Calu3 (cell line): ENCODE data around the gene ZNF280C. TPM values are rescaled to one million over a fixed set of nuclear protein-coding genes. Genes with fewer than 3 reads are reported as not detected.

Source experiments
- BruUV-seq: library from RNA; stranded (reverse); fragments of 400-500 nt; replicated peaks from 2 replicates; lab custom pipeline; 2021; lab: Mats Ljungman, UMichigan
- CTCF ChIA-PET: fragments of 300-600 bp; sonication (Branson Sonifier 250); formaldehyde crosslinking; loops from one replicate; lab custom pipeline; 2022; ENCODE audit warnings: antibody characterized with exemption; lab: Charles Lee
- DNase-seq: peaks from one replicate; pipeline ENCODE4 v3.0.0; 2022
- H3K27ac Mint-ChIP-seq: one replicate; pipeline ENCODE4 v1.8.0; 2022; ENCODE audit warnings: mixed read lengths; ENCODE audit not compliant: unreplicated experiment
- H3K27me3 Mint-ChIP-seq: one replicate; pipeline ENCODE4 v1.8.0; 2022; ENCODE audit warnings: mixed read lengths; ENCODE audit not compliant: unreplicated experiment
- H3K36me3 Mint-ChIP-seq: one replicate; pipeline ENCODE4 v1.8.0; 2022; ENCODE audit warnings: mild to moderate bottlenecking, moderate library complexity, mixed read lengths; ENCODE audit not compliant: insufficient read depth, unreplicated experiment
- H3K4me1 Mint-ChIP-seq: one replicate; pipeline ENCODE4 v1.8.0; 2022; ENCODE audit warnings: mild to moderate bottlenecking, low read depth, mixed read lengths; ENCODE audit not compliant: unreplicated experiment
- H3K4me3 Mint-ChIP-seq: one replicate; pipeline ENCODE4 v1.8.0; 2022; ENCODE audit warnings: mild to moderate bottlenecking, low read depth, moderate library complexity, mixed read lengths; ENCODE audit not compliant: unreplicated experiment
- H3K9me3 Mint-ChIP-seq: one replicate; pipeline ENCODE4 v1.8.0; 2022; ENCODE audit warnings: low read depth, mixed read lengths; ENCODE audit not compliant: unreplicated experiment
- CTCF ChIP-seq: fragments of 200-600 bp; IDR thresholded peaks from one replicate; pipeline ENCODE4 v1.8.0; 2022; ENCODE audit warnings: antibody characterized with exemption; ENCODE audit not compliant: unreplicated experiment
- intact Hi-C: fragments of 100-400 bp; cut with micrococcal nuclease; formaldehyde crosslinking; loops from one replicate; pipeline ENCODE4 v1.10.0; 2022; ENCODE audit not compliant: unreplicated experiment
- total RNA-seq: library from RNA; stranded (reverse); gene quantifications from 2 replicates; pipeline ENCODE4 v1.2.3, GENCODE V29; 2022

ZNF280C gene
- total RNA-seq, 1 experiment from 2014 or later: 8.8 TPM

- Mint-ChIP-seq H3K27me3 (no peaks in the 10 kb centered on the region), H3K9me3 (no peaks in the 10 kb centered on the region), H3K27ac (no peak overlapping the region), H3K4me1 (no peaks in the 10 kb centered on the region), H3K4me3 (no peak overlapping the region), H3K36me3 (no peaks in the 10 kb centered on the region)
- CTCF ChIA-PET: no interaction called here
- no TSS peak for BruUV-seq
- intact Hi-C loops: loop anchor here (10.0 kb wide), 1 partner anchor 593 kb away; no protein-coding TSS in a partner anchor
- TF ChIP-seq CTCF: no peak
- no peak for DNase-seq
Observed at GRCh38 chrX:130197464-130197863, 71.2 kb downstream of the ZNF280C start.

- no peak for TF ChIP-seq CTCF
- no peak for DNase-seq
- CTCF ChIA-PET: interaction anchor here (0.7 kb wide), 1 partner anchor 69 kb away, joined by 3 read pairs; no protein-coding TSS in a partner anchor
- Mint-ChIP-seq H3K4me1 (no peaks in the 10 kb centered on the region), H3K36me3 (no peaks in the 10 kb centered on the region), H3K4me3 (no peak overlapping the region), H3K27ac (no peak overlapping the region), H3K9me3 (no peaks in the 10 kb centered on the region), H3K27me3 (no peaks in the 10 kb centered on the region)
- BruUV-seq: no TSS peak
- intact Hi-C loops: loop anchor here (10.0 kb wide), 1 partner anchor 592 kb away; no protein-coding TSS in a partner anchor
Observed at GRCh38 chrX:130196466-130196865, 72.2 kb downstream of the ZNF280C start.

- no peak for DNase-seq
- Mint-ChIP-seq H3K4me1 (no peaks in the 10 kb centered on the region), H3K27me3 (peaks cover 6% of the 10 kb centered on the region), H3K36me3 (no peaks in the 10 kb centered on the region), H3K4me3 (no peak overlapping the region), H3K9me3 (no peaks in the 10 kb centered on the region), H3K27ac (no peak overlapping the region)
- TF ChIP-seq CTCF: no peak
- BruUV-seq: no TSS peak
- CTCF ChIA-PET: interaction anchor here (1.3 kb wide), 1 partner anchor 111 kb away, joined by 3 read pairs; no protein-coding TSS in a partner anchor
- intact Hi-C loops: loop anchor here (10.0 kb wide), 1 partner anchor 586 kb away; no protein-coding TSS in a partner anchor
Observed at GRCh38 chrX:130190801-130191200, 77.9 kb downstream of the ZNF280C start.

- Mint-ChIP-seq H3K27me3 (peaks cover 14% of the 10 kb centered on the region), H3K36me3 (no peaks in the 10 kb centered on the region), H3K4me3 (no peak overlapping the region), H3K27ac (no peak overlapping the region), H3K4me1 (no peaks in the 10 kb centered on the region), H3K9me3 (no peaks in the 10 kb centered on the region)
- intact Hi-C loops: no loop called here
- DNase-seq: no peak
- BruUV-seq: no TSS peak
- no peak for TF ChIP-seq CTCF
- CTCF ChIA-PET: no interaction called here
Observed at GRCh38 chrX:130186651-130187050, 82.0 kb downstream of the ZNF280C start.
